ENCODE measurements around the gene PDE4D.

DNA sequence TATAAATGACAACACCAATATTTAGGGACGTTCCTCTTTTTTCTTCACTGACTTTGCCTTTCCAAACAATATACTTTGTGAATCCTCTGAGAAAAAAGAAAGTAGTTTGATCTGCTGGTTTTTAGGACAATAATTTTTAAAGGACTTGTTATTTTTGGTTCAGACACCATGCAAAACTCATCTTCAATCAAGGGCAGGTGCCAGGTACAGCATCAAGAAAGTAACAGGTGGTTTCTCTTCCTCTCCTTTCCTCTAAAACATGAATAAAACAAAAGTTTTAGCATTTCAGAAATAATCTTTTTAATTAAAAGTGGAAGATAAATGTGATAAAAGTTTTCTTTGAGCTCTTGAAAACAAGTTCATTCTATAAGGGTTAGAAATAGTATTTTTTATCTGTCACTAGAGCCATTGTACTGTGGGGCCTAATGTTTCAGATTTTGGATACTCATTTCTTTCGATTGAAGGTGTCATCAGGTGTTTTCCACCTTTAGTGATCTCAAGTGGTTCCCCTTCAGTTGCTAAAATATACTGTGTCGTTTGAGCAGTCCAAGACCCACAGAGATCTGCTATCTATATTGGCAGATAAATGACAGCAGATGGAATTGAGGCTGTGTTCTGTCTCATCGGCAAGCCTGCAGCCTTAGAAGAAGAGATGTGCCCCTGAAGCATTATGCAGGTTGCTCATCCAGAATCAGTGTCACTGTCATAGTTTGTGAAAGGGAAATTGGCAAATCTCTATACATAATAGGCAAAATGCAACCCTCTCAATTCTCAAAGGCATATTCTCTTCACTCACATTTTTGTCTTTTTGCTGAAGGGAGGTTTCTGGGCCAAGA, 499.7 kb downstream of the PDE4D start:
- TF ChIP-seq, protein P1, sequence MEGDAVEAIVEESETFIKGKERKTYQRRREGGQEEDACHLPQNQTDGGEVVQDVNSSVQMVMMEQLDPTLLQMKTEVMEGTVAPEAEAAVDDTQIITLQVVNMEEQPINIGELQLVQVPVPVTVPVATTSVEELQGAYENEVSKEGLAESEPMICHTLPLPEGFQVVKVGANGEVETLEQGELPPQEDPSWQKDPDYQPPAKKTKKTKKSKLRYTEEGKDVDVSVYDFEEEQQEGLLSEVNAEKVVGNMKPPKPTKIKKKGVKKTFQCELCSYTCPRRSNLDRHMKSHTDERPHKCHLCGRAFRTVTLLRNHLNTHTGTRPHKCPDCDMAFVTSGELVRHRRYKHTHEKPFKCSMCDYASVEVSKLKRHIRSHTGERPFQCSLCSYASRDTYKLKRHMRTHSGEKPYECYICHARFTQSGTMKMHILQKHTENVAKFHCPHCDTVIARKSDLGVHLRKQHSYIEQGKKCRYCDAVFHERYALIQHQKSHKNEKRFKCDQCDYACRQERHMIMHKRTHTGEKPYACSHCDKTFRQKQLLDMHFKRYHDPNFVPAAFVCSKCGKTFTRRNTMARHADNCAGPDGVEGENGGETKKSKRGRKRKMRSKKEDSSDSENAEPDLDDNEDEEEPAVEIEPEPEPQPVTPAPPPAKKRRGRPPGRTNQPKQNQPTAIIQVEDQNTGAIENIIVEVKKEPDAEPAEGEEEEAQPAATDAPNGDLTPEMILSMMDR (IDR thresholded peaks at IDR 0.05) = no peak
- TF ChIP-seq, protein P2, sequence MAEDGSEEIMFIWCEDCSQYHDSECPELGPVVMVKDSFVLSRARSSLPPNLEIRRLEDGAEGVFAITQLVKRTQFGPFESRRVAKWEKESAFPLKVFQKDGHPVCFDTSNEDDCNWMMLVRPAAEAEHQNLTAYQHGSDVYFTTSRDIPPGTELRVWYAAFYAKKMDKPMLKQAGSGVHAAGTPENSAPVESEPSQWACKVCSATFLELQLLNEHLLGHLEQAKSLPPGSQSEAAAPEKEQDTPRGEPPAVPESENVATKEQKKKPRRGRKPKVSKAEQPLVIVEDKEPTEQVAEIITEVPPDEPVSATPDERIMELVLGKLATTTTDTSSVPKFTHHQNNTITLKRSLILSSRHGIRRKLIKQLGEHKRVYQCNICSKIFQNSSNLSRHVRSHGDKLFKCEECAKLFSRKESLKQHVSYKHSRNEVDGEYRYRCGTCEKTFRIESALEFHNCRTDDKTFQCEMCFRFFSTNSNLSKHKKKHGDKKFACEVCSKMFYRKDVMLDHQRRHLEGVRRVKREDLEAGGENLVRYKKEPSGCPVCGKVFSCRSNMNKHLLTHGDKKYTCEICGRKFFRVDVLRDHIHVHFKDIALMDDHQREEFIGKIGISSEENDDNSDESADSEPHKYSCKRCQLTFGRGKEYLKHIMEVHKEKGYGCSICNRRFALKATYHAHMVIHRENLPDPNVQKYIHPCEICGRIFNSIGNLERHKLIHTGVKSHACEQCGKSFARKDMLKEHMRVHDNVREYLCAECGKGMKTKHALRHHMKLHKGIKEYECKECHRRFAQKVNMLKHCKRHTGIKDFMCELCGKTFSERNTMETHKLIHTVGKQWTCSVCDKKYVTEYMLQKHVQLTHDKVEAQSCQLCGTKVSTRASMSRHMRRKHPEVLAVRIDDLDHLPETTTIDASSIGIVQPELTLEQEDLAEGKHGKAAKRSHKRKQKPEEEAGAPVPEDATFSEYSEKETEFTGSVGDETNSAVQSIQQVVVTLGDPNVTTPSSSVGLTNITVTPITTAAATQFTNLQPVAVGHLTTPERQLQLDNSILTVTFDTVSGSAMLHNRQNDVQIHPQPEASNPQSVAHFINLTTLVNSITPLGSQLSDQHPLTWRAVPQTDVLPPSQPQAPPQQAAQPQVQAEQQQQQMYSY (CRISPR knock-in tag; IDR thresholded peaks at IDR 0.05) = no peak
- TF ChIP-seq, protein P3, sequence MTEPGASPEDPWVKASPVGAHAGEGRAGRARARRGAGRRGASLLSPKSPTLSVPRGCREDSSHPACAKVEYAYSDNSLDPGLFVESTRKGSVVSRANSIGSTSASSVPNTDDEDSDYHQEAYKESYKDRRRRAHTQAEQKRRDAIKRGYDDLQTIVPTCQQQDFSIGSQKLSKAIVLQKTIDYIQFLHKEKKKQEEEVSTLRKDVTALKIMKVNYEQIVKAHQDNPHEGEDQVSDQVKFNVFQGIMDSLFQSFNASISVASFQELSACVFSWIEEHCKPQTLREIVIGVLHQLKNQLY (CRISPR knock-in tag; IDR thresholded peaks at IDR 0.05) = no peak
- TF ChIP-seq ESRRA (CRISPR knock-in tag; IDR thresholded peaks at IDR 0.05; ENCODE audit: borderline replicate concordance) (no peak), MXD4 (CRISPR knock-in tag; IDR thresholded peaks at IDR 0.05; ENCODE audit: borderline replicate concordance) (no peak), SMAD3 (CRISPR knock-in tag; IDR thresholded peaks at IDR 0.05; ENCODE audit: borderline replicate concordance) (no peak)
- TF ChIP-seq, protein P4, sequence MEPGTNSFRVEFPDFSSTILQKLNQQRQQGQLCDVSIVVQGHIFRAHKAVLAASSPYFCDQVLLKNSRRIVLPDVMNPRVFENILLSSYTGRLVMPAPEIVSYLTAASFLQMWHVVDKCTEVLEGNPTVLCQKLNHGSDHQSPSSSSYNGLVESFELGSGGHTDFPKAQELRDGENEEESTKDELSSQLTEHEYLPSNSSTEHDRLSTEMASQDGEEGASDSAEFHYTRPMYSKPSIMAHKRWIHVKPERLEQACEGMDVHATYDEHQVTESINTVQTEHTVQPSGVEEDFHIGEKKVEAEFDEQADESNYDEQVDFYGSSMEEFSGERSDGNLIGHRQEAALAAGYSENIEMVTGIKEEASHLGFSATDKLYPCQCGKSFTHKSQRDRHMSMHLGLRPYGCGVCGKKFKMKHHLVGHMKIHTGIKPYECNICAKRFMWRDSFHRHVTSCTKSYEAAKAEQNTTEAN (CRISPR knock-in tag; IDR thresholded peaks at IDR 0.05) = no peak
- TF ChIP-seq, protein P5, sequence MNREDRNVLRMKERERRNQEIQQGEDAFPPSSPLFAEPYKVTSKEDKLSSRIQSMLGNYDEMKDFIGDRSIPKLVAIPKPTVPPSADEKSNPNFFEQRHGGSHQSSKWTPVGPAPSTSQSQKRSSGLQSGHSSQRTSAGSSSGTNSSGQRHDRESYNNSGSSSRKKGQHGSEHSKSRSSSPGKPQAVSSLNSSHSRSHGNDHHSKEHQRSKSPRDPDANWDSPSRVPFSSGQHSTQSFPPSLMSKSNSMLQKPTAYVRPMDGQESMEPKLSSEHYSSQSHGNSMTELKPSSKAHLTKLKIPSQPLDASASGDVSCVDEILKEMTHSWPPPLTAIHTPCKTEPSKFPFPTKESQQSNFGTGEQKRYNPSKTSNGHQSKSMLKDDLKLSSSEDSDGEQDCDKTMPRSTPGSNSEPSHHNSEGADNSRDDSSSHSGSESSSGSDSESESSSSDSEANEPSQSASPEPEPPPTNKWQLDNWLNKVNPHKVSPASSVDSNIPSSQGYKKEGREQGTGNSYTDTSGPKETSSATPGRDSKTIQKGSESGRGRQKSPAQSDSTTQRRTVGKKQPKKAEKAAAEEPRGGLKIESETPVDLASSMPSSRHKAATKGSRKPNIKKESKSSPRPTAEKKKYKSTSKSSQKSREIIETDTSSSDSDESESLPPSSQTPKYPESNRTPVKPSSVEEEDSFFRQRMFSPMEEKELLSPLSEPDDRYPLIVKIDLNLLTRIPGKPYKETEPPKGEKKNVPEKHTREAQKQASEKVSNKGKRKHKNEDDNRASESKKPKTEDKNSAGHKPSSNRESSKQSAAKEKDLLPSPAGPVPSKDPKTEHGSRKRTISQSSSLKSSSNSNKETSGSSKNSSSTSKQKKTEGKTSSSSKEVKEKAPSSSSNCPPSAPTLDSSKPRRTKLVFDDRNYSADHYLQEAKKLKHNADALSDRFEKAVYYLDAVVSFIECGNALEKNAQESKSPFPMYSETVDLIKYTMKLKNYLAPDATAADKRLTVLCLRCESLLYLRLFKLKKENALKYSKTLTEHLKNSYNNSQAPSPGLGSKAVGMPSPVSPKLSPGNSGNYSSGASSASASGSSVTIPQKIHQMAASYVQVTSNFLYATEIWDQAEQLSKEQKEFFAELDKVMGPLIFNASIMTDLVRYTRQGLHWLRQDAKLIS (CRISPR knock-in tag; IDR thresholded peaks at IDR 0.05; ENCODE audit: borderline replicate concordance) = no peak
- TF ChIP-seq, protein P6, sequence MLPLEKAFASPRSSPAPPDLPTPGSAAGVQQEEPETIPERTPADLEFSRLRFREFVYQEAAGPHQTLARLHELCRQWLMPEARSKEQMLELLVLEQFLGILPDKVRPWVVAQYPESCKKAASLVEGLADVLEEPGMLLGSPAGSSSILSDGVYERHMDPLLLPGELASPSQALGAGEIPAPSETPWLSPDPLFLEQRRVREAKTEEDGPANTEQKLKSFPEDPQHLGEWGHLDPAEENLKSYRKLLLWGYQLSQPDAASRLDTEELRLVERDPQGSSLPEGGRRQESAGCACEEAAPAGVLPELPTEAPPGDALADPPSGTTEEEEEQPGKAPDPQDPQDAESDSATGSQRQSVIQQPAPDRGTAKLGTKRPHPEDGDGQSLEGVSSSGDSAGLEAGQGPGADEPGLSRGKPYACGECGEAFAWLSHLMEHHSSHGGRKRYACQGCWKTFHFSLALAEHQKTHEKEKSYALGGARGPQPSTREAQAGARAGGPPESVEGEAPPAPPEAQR (CRISPR knock-in tag; IDR thresholded peaks at IDR 0.05) = no peak
- TF ChIP-seq, protein P7, sequence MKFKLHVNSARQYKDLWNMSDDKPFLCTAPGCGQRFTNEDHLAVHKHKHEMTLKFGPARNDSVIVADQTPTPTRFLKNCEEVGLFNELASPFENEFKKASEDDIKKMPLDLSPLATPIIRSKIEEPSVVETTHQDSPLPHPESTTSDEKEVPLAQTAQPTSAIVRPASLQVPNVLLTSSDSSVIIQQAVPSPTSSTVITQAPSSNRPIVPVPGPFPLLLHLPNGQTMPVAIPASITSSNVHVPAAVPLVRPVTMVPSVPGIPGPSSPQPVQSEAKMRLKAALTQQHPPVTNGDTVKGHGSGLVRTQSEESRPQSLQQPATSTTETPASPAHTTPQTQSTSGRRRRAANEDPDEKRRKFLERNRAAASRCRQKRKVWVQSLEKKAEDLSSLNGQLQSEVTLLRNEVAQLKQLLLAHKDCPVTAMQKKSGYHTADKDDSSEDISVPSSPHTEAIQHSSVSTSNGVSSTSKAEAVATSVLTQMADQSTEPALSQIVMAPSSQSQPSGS (CRISPR knock-in tag; IDR thresholded peaks at IDR 0.05; ENCODE audit: borderline replicate concordance, low read depth) = no peak
- TF ChIP-seq, protein P8, sequence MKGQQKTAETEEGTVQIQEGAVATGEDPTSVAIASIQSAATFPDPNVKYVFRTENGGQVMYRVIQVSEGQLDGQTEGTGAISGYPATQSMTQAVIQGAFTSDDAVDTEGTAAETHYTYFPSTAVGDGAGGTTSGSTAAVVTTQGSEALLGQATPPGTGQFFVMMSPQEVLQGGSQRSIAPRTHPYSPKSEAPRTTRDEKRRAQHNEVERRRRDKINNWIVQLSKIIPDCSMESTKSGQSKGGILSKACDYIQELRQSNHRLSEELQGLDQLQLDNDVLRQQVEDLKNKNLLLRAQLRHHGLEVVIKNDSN (CRISPR knock-in tag; IDR thresholded peaks at IDR 0.05) = no peak
- TF ChIP-seq, protein P9, sequence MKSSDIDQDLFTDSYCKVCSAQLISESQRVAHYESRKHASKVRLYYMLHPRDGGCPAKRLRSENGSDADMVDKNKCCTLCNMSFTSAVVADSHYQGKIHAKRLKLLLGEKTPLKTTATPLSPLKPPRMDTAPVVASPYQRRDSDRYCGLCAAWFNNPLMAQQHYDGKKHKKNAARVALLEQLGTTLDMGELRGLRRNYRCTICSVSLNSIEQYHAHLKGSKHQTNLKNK (CRISPR knock-in tag; IDR thresholded peaks at IDR 0.05) = no peak
- TF ChIP-seq, protein P10, sequence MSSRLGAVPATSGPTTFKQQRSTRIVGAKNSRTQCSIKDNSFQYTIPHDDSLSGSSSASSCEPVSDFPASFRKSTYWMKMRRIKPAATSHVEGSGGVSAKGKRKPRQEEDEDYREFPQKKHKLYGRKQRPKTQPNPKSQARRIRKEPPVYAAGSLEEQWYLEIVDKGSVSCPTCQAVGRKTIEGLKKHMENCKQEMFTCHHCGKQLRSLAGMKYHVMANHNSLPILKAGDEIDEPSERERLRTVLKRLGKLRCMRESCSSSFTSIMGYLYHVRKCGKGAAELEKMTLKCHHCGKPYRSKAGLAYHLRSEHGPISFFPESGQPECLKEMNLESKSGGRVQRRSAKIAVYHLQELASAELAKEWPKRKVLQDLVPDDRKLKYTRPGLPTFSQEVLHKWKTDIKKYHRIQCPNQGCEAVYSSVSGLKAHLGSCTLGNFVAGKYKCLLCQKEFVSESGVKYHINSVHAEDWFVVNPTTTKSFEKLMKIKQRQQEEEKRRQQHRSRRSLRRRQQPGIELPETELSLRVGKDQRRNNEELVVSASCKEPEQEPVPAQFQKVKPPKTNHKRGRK (CRISPR knock-in tag; IDR thresholded peaks at IDR 0.05; ENCODE audit: borderline replicate concordance) = no peak
